Keratinocyte (primary cell): ENCODE measurements around the gene FNBP1. TPM values are rescaled to one million over a fixed set of nuclear protein-coding genes. Genes with fewer than 3 reads are reported as not detected.

ENCODE experiments used
- DNase-seq: peaks from one replicate; pipeline ENCODE4 v3.0.0-alpha.2; 2011; ENCODE audit warnings: low read depth, missing footprints, low spot score
- FAIRE-seq: peaks from 2 replicates; lab custom pipeline; 2011; peaks lifted over from hg19 to GRCh38; lab: Jason Lieb, UNC
- H2AFZ ChIP-seq: 2 replicates; pipeline ENCODE4 v1.6.0; 2012; ENCODE audit warnings: low read length, control low read depth, inconsistent platforms; ENCODE audit not compliant: control insufficient read depth
- H3K27ac ChIP-seq: 2 replicates; pipeline ENCODE4 v1.5.1; 2011; ENCODE audit warnings: low read length; ENCODE audit not compliant: control insufficient read depth, insufficient read depth
- H3K27me3 ChIP-seq: 3 replicates; pipeline ENCODE4 v1.6.0; 2011; ENCODE audit warnings: low read length; ENCODE audit not compliant: control insufficient read depth, insufficient read depth; ENCODE audit errors: extremely low read depth
- H3K36me3 ChIP-seq, 2 experiments: 2 replicates in 1 of 2; 3 replicates in 1 of 2; pipeline ENCODE4 v1.5.1; 2011; ENCODE audit warnings: low read length in 2 of 2, mild to moderate bottlenecking in 1 of 2; ENCODE audit not compliant: control insufficient read depth in 2 of 2, insufficient read depth in 2 of 2; ENCODE audit errors: extremely low read depth in 1 of 2
- H3K4me1 ChIP-seq: 3 replicates; pipeline ENCODE4 v1.5.1; 2011; ENCODE audit warnings: low read length; ENCODE audit not compliant: control insufficient read depth, insufficient read depth; ENCODE audit errors: extremely low read depth
- H3K4me2 ChIP-seq: 3 replicates; pipeline ENCODE4 v1.6.0; 2011; ENCODE audit warnings: low read depth, low read length; ENCODE audit not compliant: control insufficient read depth, insufficient read depth; ENCODE audit errors: extremely low read depth
- H3K4me3 ChIP-seq, 3 experiments: fragments of 200-600 bp in 1 of 3; sonication (generic) in 1 of 3; 2 replicates in 2 of 3; 3 replicates in 1 of 3; pipeline ENCODE4 v1.5.1; 2011 to 2016; ENCODE audit warnings: low read length in 3 of 3, mild to moderate bottlenecking in 3 of 3, control low read depth in 2 of 3, inconsistent platforms in 1 of 3, low read depth in 1 of 3, mixed read lengths in 1 of 3, mixed run types in 1 of 3, moderate library complexity in 1 of 3; ENCODE audit not compliant: control insufficient read depth in 2 of 3, insufficient read depth in 2 of 3; ENCODE audit errors: extremely low read depth in 1 of 3
- H3K79me2 ChIP-seq: 2 replicates; pipeline ENCODE4 v1.6.0; 2012; ENCODE audit warnings: low read length; ENCODE audit not compliant: control insufficient read depth, insufficient read depth
- H3K9ac ChIP-seq: 3 replicates; pipeline ENCODE4 v1.6.0; 2011; ENCODE audit warnings: low read length; ENCODE audit not compliant: control insufficient read depth, insufficient read depth; ENCODE audit errors: extremely low read depth
- H3K9me1 ChIP-seq: 3 replicates; pipeline ENCODE4 v1.6.0; 2011; ENCODE audit warnings: low read length; ENCODE audit not compliant: control insufficient read depth, insufficient read depth; ENCODE audit errors: extremely low read depth
- H3K9me3 ChIP-seq: 2 replicates; pipeline ENCODE4 v1.5.1; 2012; ENCODE audit warnings: low read depth, low read length; ENCODE audit not compliant: control insufficient read depth
- H4K20me1 ChIP-seq: 3 replicates; pipeline ENCODE4 v1.6.0; 2011; ENCODE audit warnings: low read length; ENCODE audit not compliant: control insufficient read depth, insufficient read depth; ENCODE audit errors: extremely low read depth
- CTCF ChIP-seq, 3 experiments: IDR thresholded peaks in 1 of 3; conservative IDR thresholded peaks in 1 of 3; optimal IDR thresholded peaks in 1 of 3; 2 replicates in 2 of 3; 3 replicates in 1 of 3; pipeline versions ENCODE3 to v1.5.1; 2011; ENCODE audit warnings: low read length in 3 of 3, mild to moderate bottlenecking in 3 of 3, moderate library complexity in 2 of 3, control low read depth in 1 of 3, inconsistent platforms in 1 of 3; ENCODE audit not compliant: insufficient read depth in 2 of 3; ENCODE audit errors: extremely low read depth in 1 of 3
- EZH2 ChIP-seq: IDR thresholded peaks from one replicate; pipeline ENCODE4 v1.6.1; 2012; ENCODE audit warnings: inconsistent platforms, mild to moderate bottlenecking, low read length, moderate library complexity
- dilution Hi-C: fragments of 300-500 bp; cut with MboI; formaldehyde crosslinking; loops from one replicate; pipeline ENCODE4 v1.7.0; 2020; ENCODE audit warnings: low sequenced_read_pairs; ENCODE audit not compliant: extremely low pct_ligation_motif_present
- polyA plus RNA-seq, 5 experiments: library from polyadenylated mRNA; depleted of rRNA in 3 of 5; stranded (reverse) in 3 of 5; stranded (forward) in 1 of 5; unstranded in 1 of 5; fragments of >200 nt; gene quantifications; 1 replicate in 1 of 5; 2 replicates in 3 of 5; 3 replicates in 1 of 5; pipeline versions ENCODE4 v1.2.1 to v1.2.3, GENCODE V29; 2011 to 2012; ENCODE audit warnings: missing spikeins in 2 of 5, low read depth in 1 of 5, low replicate concordance in 1 of 5

The FNBP1 gene
- polyA plus RNA-seq, 1 donor (not counting 4 experiments of a cell fraction or from before 2014, with no cell fraction given), result 9.6 TPM

GRCh38 chr9:129921905-129922304 lies 121.1 kb downstream of the FNBP1 start:
- H3K27ac ChIP-seq, result no peak overlapping the region
- H3K9me3 ChIP-seq, result no peaks in the 10 kb centered on the region

DNA sequence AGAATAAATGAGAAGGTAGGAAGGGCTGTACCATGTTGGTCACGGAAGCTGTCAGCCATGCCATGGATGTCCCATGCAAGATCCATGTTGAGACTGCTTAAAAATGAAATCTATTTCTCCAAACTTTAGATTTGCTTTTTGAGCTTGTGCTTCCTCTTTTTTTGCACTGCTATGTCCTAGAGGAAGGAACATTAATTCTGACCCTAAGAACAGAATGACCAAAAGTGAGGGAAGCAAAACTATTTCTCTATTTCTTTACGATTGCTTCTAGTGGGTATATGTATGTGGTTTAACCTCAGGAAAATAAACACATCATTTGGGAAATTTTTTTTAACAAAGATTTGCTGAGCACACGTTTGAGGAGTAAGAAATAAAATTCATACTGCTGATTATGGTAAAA lies 123.1 kb downstream of the FNBP1 start:
- no peak for TF ChIP-seq CTCF (optimal IDR thresholded peaks at IDR 0.05 in 1 of 3, IDR thresholded peaks at IDR 0.05 in 1 of 3, conservative IDR thresholded peaks at IDR 0.05 in 1 of 3; ENCODE audit: extremely low read depth in 1 of 3, insufficient read depth in 2 of 3, low read length in 3 of 3)
- no peak for TF ChIP-seq EZH2
- no peaks in the 10 kb centered on the region for H4K20me1 ChIP-seq
- H3K27me3 ChIP-seq, result no peaks in the 10 kb centered on the region
- no peaks in the 10 kb centered on the region for H3K79me2 ChIP-seq
- H3K9me3 ChIP-seq, result no peaks in the 10 kb centered on the region
- H3K9me1 ChIP-seq, result no peaks in the 10 kb centered on the region
- no peak overlapping the region for H2AFZ ChIP-seq
- H3K4me3 ChIP-seq, result no peak overlapping the region
- FAIRE-seq (no peak), DNase-seq (no peak)
- H3K36me3 ChIP-seq, result peaks cover 0 to 2% of the 10 kb centered on the region in 2 experiments
- no peak overlapping the region for H3K27ac ChIP-seq
- no peaks in the 10 kb centered on the region for H3K4me1 ChIP-seq
- dilution Hi-C loops, result no loop called here
- no peak overlapping the region for H3K9ac ChIP-seq
- no peak overlapping the region for H3K4me2 ChIP-seq

More at GRCh38 chr9:129921905-129922304, 121.1 kb downstream of the FNBP1 start:
- H4K20me1 ChIP-seq, result no peaks in the 10 kb centered on the region
- no peaks in the 10 kb centered on the region for H3K9me1 ChIP-seq
- no peak overlapping the region for H2AFZ ChIP-seq
- H3K27me3 ChIP-seq, result no peaks in the 10 kb centered on the region
- H3K4me3 ChIP-seq, result no peak overlapping the region
- FAIRE-seq (no peak), DNase-seq (no peak)
- no peaks in the 10 kb centered on the region for H3K4me1 ChIP-seq
- no peak overlapping the region for H3K9ac ChIP-seq
- no peak overlapping the region for H3K4me2 ChIP-seq
- H3K36me3 ChIP-seq, result peaks cover 4% of the 10 kb centered on the region in 2 experiments
- no peaks in the 10 kb centered on the region for H3K79me2 ChIP-seq
- TF ChIP-seq CTCF (optimal IDR thresholded peaks at IDR 0.05 in 1 of 3, IDR thresholded peaks at IDR 0.05 in 1 of 3, conservative IDR thresholded peaks at IDR 0.05 in 1 of 3; ENCODE audit: extremely low read depth in 1 of 3, insufficient read depth in 2 of 3, low read length in 3 of 3), result no peak
- dilution Hi-C loops, result no loop called here
